Mesothelial cell of epicardium (in vitro differentiated cells): ENCODE measurements around the gene SLC22A3. TPM values are rescaled to one million over a fixed set of nuclear protein-coding genes. Genes with fewer than 3 reads are reported as not detected.

Experiments
- DNase-seq, 2 experiments: peaks; one replicate each; pipeline ENCODE4 v3.0.0; 2021; ENCODE audit warnings: low spot score in 2 of 2; ENCODE audit not compliant: unreplicated experiment in 2 of 2
- H3K27ac Mint-ChIP-seq: 2 replicates; pipeline ENCODE4 v1.8.0; 2021; ENCODE audit warnings: mixed read lengths
- H3K27me3 Mint-ChIP-seq: 2 replicates; pipeline ENCODE4 v1.8.0; 2021; ENCODE audit warnings: low read depth, mixed read lengths
- H3K36me3 Mint-ChIP-seq: 2 replicates; pipeline ENCODE4 v1.8.0; 2021; ENCODE audit warnings: mixed read lengths
- H3K4me1 Mint-ChIP-seq: 2 replicates; pipeline ENCODE4 v1.8.0; 2021; ENCODE audit warnings: mixed read lengths
- H3K4me3 Mint-ChIP-seq: 2 replicates; pipeline ENCODE4 v1.8.0; 2021; ENCODE audit warnings: mild to moderate bottlenecking, moderate library complexity, mixed read lengths
- H3K9me3 Mint-ChIP-seq: 2 replicates; pipeline ENCODE4 v1.8.0; 2021; ENCODE audit warnings: mixed read lengths
- CTCF ChIP-seq: fragments of 200-600 bp; sonication (generic); IDR thresholded peaks from one replicate; pipeline ENCODE4 v1.5.0; 2021; ENCODE audit warnings: antibody characterized with exemption; ENCODE audit not compliant: unreplicated experiment
- total RNA-seq: library from RNA; stranded (reverse); gene quantifications from 3 replicates; pipeline ENCODE4 v1.2.1, GENCODE V29; 2021

SLC22A3 gene
- total RNA-seq, 1 donor from 2014 or later = 1.3 TPM

- no peak for TF ChIP-seq CTCF
- Mint-ChIP-seq H3K9me3 (peaks cover 46% of the 10 kb centered on the region), H3K4me1 (no peaks in the 10 kb centered on the region), H3K36me3 (peaks cover 5% of the 10 kb centered on the region), H3K4me3 (no peak overlapping the region), H3K27ac (no peak overlapping the region), H3K27me3 (no peaks in the 10 kb centered on the region)
- no peak for DNase-seq
These were observed 42.1 kb upstream of the SLC22A3 start for GRCh38 chr6:160305926-160306713.

GRCh38 chr6:160309718-160310117, 38.5 kb upstream of the SLC22A3 start:
- H3K27me3 Mint-ChIP-seq = no peaks in the 10 kb centered on the region
- H3K9me3 Mint-ChIP-seq = peaks cover 55% of the 10 kb centered on the region
- H3K36me3 Mint-ChIP-seq = peaks cover 14% of the 10 kb centered on the region

GRCh38 chr6:160312900-160313299, 35.3 kb upstream of the SLC22A3 start:
- Mint-ChIP-seq H3K27me3 (no peaks in the 10 kb centered on the region), H3K4me3 (no peak overlapping the region), H3K27ac (no peak overlapping the region), H3K36me3 (peaks cover 14% of the 10 kb centered on the region), H3K9me3 (peaks cover 58% of the 10 kb centered on the region), H3K4me1 (no peaks in the 10 kb centered on the region)
- no peak for TF ChIP-seq CTCF
- no peak for DNase-seq

More at GRCh38 chr6:160309718-160310117, 38.5 kb upstream of the SLC22A3 start:
- Mint-ChIP-seq H3K4me1 (no peaks in the 10 kb centered on the region), H3K27ac (no peak overlapping the region), H3K4me3 (no peak overlapping the region)
- TF ChIP-seq CTCF = no peak
- DNase-seq = no peak

- Mint-ChIP-seq H3K4me1 (no peaks in the 10 kb centered on the region), H3K9me3 (peaks cover 37% of the 10 kb centered on the region), H3K27me3 (no peaks in the 10 kb centered on the region), H3K4me3 (no peak overlapping the region), H3K27ac (no peak overlapping the region), H3K36me3 (peaks cover 10% of the 10 kb centered on the region)
- DNase-seq = no peak
- no peak for TF ChIP-seq CTCF
These were observed 32.9 kb upstream of the SLC22A3 start for GRCh38 chr6:160315310-160315709.

GRCh38 chr6:160316261-160316660, 31.9 kb upstream of the SLC22A3 start:
- H3K27ac Mint-ChIP-seq = no peak overlapping the region
- H3K36me3 Mint-ChIP-seq = peaks cover 7% of the 10 kb centered on the region
- DNase-seq = no peak
- TF ChIP-seq CTCF = no peak
- no peaks in the 10 kb centered on the region for H3K27me3 Mint-ChIP-seq
- H3K4me3 Mint-ChIP-seq = no peak overlapping the region
- peaks cover 32% of the 10 kb centered on the region for H3K9me3 Mint-ChIP-seq
- no peaks in the 10 kb centered on the region for H3K4me1 Mint-ChIP-seq
